GM19351 (cell line): ENCODE data around the gene SDR42E2.
"Not testable (repeated sequence)": the region's sequence is repeated elsewhere in the genome, so short reads cannot be mapped to it uniquely, and the experiment has no call there.

Experiments
- ATAC-seq: cut with Tn5 transposase; IDR thresholded peaks from one replicate; pipeline ENCODE4 v1.9.1; 2021; ENCODE audit warnings: mild to moderate bottlenecking, moderate library complexity; ENCODE audit not compliant: unreplicated experiment

SDR42E2 gene

GRCh38 chr16:22161999-22162655 lies at the start of gene SDR42E2:
TSS of gene SDR42E2 (plus strand) at chr16:22162506. CDS start at chr16:22165583, 3,077 bp downstream.
- ATAC-seq = no peak

- no peak for ATAC-seq
Observed at GRCh38 chr16:22116095-22116700, 46.1 kb upstream of the SDR42E2 start.

GRCh38 chr16:22117609-22118008 lies 44.7 kb upstream of the SDR42E2 start:
- ATAC-seq = no peak

- ATAC-seq = no peak
Observed at GRCh38 chr16:22120440-22120839, 41.9 kb upstream of the SDR42E2 start.

- ATAC-seq = no peak
Observed at GRCh38 chr16:22122239-22122638, 40.1 kb upstream of the SDR42E2 start.

GRCh38 chr16:22123146-22123545 lies 39.2 kb upstream of the SDR42E2 start:
- no peak for ATAC-seq

- ATAC-seq = no peak
Observed at GRCh38 chr16:22123759-22124490, 38.4 kb upstream of the SDR42E2 start.

- no peak for ATAC-seq
Observed at GRCh38 chr16:22124583-22125284, 37.6 kb upstream of the SDR42E2 start.

GRCh38 chr16:22126037-22126558 lies 36.2 kb upstream of the SDR42E2 start:
- no peak for ATAC-seq

GRCh38 chr16:22128537-22128936 lies 33.8 kb upstream of the SDR42E2 start:
- ATAC-seq = not testable (repeated sequence)

- no peak for ATAC-seq
Observed at GRCh38 chr16:22130528-22130927, 31.8 kb upstream of the SDR42E2 start.

- no peak for ATAC-seq
Observed at GRCh38 chr16:22132801-22133200, 29.5 kb upstream of the SDR42E2 start.

- ATAC-seq = no peak
Observed at GRCh38 chr16:22138482-22138881, 23.8 kb upstream of the SDR42E2 start.

GRCh38 chr16:22139008-22139407 lies 23.3 kb upstream of the SDR42E2 start:
- ATAC-seq = no peak

GRCh38 chr16:22139732-22140131 lies 22.6 kb upstream of the SDR42E2 start:
- no peak for ATAC-seq

GRCh38 chr16:22141767-22142166 lies 20.5 kb upstream of the SDR42E2 start:
- ATAC-seq = no peak

- ATAC-seq = no peak
Observed at GRCh38 chr16:22144520-22144919, 17.8 kb upstream of the SDR42E2 start.

GRCh38 chr16:22147853-22148252 lies 14.5 kb upstream of the SDR42E2 start:
- no peak for ATAC-seq

- no peak for ATAC-seq
Observed at GRCh38 chr16:22151246-22151998, 10.9 kb upstream of the SDR42E2 start.

- no peak for ATAC-seq
Observed at GRCh38 chr16:22152316-22152715, 10.0 kb upstream of the SDR42E2 start.
